Measurements from ENCODE around the gene ZSWIM8. TPM values are rescaled to one million over a fixed set of nuclear protein-coding genes. Genes with fewer than 3 reads are reported as not detected.
A peak's percentile ranks its signal among the peaks of the same experiment; 100 is the strongest.

Gene ZSWIM8
- total and polyA plus RNA-seq, 2 experiments from 2014 or later = 25.5 to 61.5 TPM

DNA sequence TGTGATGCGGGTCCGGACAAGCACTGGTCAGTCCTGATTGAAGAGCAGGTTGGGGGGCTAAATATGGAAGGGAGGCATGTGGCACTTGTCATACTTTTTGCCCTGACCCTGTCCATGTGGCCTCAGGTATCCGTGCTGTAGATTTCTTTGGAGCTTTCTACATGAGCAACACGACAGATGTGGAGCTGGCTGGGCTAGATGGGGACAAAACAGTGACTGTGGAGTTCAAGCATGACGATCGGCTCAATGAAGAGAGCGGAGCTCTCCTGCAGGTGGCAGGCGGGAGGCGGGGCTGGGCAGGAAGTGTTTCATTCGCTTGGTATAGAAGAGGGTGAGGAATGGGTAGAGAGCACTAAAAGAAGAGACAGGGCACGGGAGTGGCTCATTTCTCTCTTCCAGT lies 16.5 kb upstream of the ZSWIM8 start:
- H3K9ac ChIP-seq = no peak overlapping the region
- peaks cover 61% of the 10 kb centered on the region for H3K36me3 ChIP-seq (ENCODE audit: low read depth)
- peaks cover 6% of the 10 kb centered on the region for H3K4me1 ChIP-seq (ENCODE audit: insufficient read depth)
- no peaks in the 10 kb centered on the region for H4K20me1 ChIP-seq (ENCODE audit: insufficient read depth)
- TF ChIP-seq EZH2 (IDR thresholded peaks at IDR 0.05; ENCODE audit: insufficient read depth, poor library complexity, severe bottlenecking) (no peak), EZH2phosphoT487 (IDR thresholded peaks at IDR 0.05; ENCODE audit: insufficient read depth, low read depth) (no peak)
- H3K27me3 ChIP-seq (replicated peaks; ENCODE audit: insufficient read depth) = no peaks in the 10 kb centered on the region
- no peak overlapping the region for H3K4me2 ChIP-seq (ENCODE audit: unreplicated experiment)
- in situ Hi-C loops (cut with MboI) = no loop called here
- DNase-seq = no peak
- H3F3A ChIP-seq (ENCODE audit: insufficient read depth) = peaks cover 49% of the 10 kb centered on the region
- WGBS, 2 experiments (ENCODE audit: low coverage in 1 of 2, low lambda C conversion rate in 2 of 2, missing lambda C conversion rate in 2 of 2) = 76 to 79% methylated on average over 11 of the region's 11 CpGs
- H2AFZ ChIP-seq = no peak overlapping the region
- peaks cover 36% of the 10 kb centered on the region for H3K79me2 ChIP-seq (ENCODE audit: insufficient read depth)
- no peak overlapping the region for H3K27ac ChIP-seq
- no peaks in the 10 kb centered on the region for H3K9me2 ChIP-seq (ENCODE audit: insufficient read depth)
- H3K4me3 ChIP-seq = no peak overlapping the region
- H3K9me3 ChIP-seq (ENCODE audit: low read depth) = no peaks in the 10 kb centered on the region

- in situ Hi-C loops (cut with MboI) = no loop called here
Measured at GRCh38 chr10:73769396-73769795, 16.0 kb upstream of the ZSWIM8 start.

GRCh38 chr10:73771722-73772280 lies 13.6 kb upstream of the ZSWIM8 start:
- Histone ChIP-seq H4K20me1 (ENCODE audit: insufficient read depth) (no peaks in the 10 kb centered on the region), H3K36me3 (ENCODE audit: low read depth) (peaks cover 49% of the 10 kb centered on the region), H3K9me2 (ENCODE audit: insufficient read depth) (no peaks in the 10 kb centered on the region), H3K9ac (peak overlapping the region; percentile 91), H3K9me3 (ENCODE audit: low read depth) (no peaks in the 10 kb centered on the region), H3K4me2 (ENCODE audit: unreplicated experiment) (peak overlapping the region; percentile 95), H3K79me2 (ENCODE audit: insufficient read depth) (peaks cover 54% of the 10 kb centered on the region), H3K4me3 (peak overlapping the region; percentile 76), H3K27me3 (replicated peaks; ENCODE audit: insufficient read depth) (no peaks in the 10 kb centered on the region), H3K4me1 (ENCODE audit: insufficient read depth) (peaks cover 24% of the 10 kb centered on the region), H3F3A (ENCODE audit: insufficient read depth) (peaks cover 52% of the 10 kb centered on the region), H3K27ac (peak overlapping the region; percentile 92), H2AFZ (peak overlapping the region; percentile 63)
- no peak for TF ChIP-seq EZH2phosphoT487 (IDR thresholded peaks at IDR 0.05; ENCODE audit: insufficient read depth, low read depth)
- no peak for TF ChIP-seq EZH2 (IDR thresholded peaks at IDR 0.05; ENCODE audit: insufficient read depth, poor library complexity, severe bottlenecking)
- WGBS, 2 experiments (ENCODE audit: low coverage in 1 of 2, low lambda C conversion rate in 2 of 2, missing lambda C conversion rate in 2 of 2) = 12 to 15% methylated on average over 17 of the region's 17 CpGs
- peak; percentile 62 for DNase-seq
- in situ Hi-C loops (cut with MboI) = no loop called here

More at GRCh38 chr10:73769396-73769795, 16.0 kb upstream of the ZSWIM8 start:
- H3K9me2 ChIP-seq (ENCODE audit: insufficient read depth) = no peaks in the 10 kb centered on the region
- peaks cover 52% of the 10 kb centered on the region for H3F3A ChIP-seq (ENCODE audit: insufficient read depth)
- H3K27ac ChIP-seq = no peak overlapping the region
- H3K79me2 ChIP-seq (ENCODE audit: insufficient read depth) = peaks cover 36% of the 10 kb centered on the region
- no peak overlapping the region for H3K4me3 ChIP-seq
- H2AFZ ChIP-seq = no peak overlapping the region
- no peak for DNase-seq
- H3K9ac ChIP-seq = no peak overlapping the region
- no peak overlapping the region for H3K4me2 ChIP-seq (ENCODE audit: unreplicated experiment)
- no peaks in the 10 kb centered on the region for H4K20me1 ChIP-seq (ENCODE audit: insufficient read depth)
- TF ChIP-seq EZH2 (IDR thresholded peaks at IDR 0.05; ENCODE audit: insufficient read depth, poor library complexity, severe bottlenecking) (no peak), EZH2phosphoT487 (IDR thresholded peaks at IDR 0.05; ENCODE audit: insufficient read depth, low read depth) (no peak)
- no peaks in the 10 kb centered on the region for H3K27me3 ChIP-seq (replicated peaks; ENCODE audit: insufficient read depth)
- peaks cover 10% of the 10 kb centered on the region for H3K4me1 ChIP-seq (ENCODE audit: insufficient read depth)
- 91% methylated on average over 5 of the region's 5 CpGs for WGBS, 2 experiments (ENCODE audit: low coverage in 1 of 2, low lambda C conversion rate in 2 of 2, missing lambda C conversion rate in 2 of 2)
- H3K36me3 ChIP-seq (ENCODE audit: low read depth) = peaks cover 58% of the 10 kb centered on the region
- H3K9me3 ChIP-seq (ENCODE audit: low read depth) = no peaks in the 10 kb centered on the region

GRCh38 chr10:73772281-73773151 lies 12.9 kb upstream of the ZSWIM8 start:
- Histone ChIP-seq H3K9me2 (ENCODE audit: insufficient read depth) (no peaks in the 10 kb centered on the region), H3K9ac (peak overlapping the region; percentile 91), H3F3A (ENCODE audit: insufficient read depth) (peaks cover 59% of the 10 kb centered on the region), H3K4me3 (peak overlapping the region; percentile 76), H3K79me2 (ENCODE audit: insufficient read depth) (peaks cover 54% of the 10 kb centered on the region), H3K4me1 (ENCODE audit: insufficient read depth) (peaks cover 24% of the 10 kb centered on the region), H3K27ac (peak overlapping the region; percentile 92), H3K9me3 (ENCODE audit: low read depth) (no peaks in the 10 kb centered on the region), H3K27me3 (replicated peaks; ENCODE audit: insufficient read depth) (no peaks in the 10 kb centered on the region), H3K36me3 (ENCODE audit: low read depth) (peaks cover 49% of the 10 kb centered on the region), H3K4me2 (ENCODE audit: unreplicated experiment) (peak overlapping the region; percentile 95), H2AFZ (peak overlapping the region; percentile 63), H4K20me1 (ENCODE audit: insufficient read depth) (no peaks in the 10 kb centered on the region)
- in situ Hi-C loops (cut with MboI) = no loop called here
- peak; percentile 93 for DNase-seq
- TF ChIP-seq EZH2phosphoT487 (IDR thresholded peaks at IDR 0.05; ENCODE audit: insufficient read depth, low read depth) (no peak), EZH2 (IDR thresholded peaks at IDR 0.05; ENCODE audit: insufficient read depth, poor library complexity, severe bottlenecking) (no peak)
- 1% methylated on average over 83 to 85 of the region's 101 CpGs for WGBS, 2 experiments (ENCODE audit: low coverage in 1 of 2, low lambda C conversion rate in 2 of 2, missing lambda C conversion rate in 2 of 2)
